Transverse colon (tissue), 4 donors: Measurements from ENCODE around the gene CNTFR. TPM values are rescaled to one million over a fixed set of nuclear protein-coding genes. Genes with fewer than 3 reads are reported as not detected.
A peak's percentile ranks its signal among the peaks of the same experiment; 100 is the strongest.

Experiments
- DNase-seq: peaks from one replicate; pipeline ENCODE4 v3.0.0-alpha.2; 2019
- H3K27ac ChIP-seq, 4 donors: fragments of 200-600 bp; sonication (generic); 2 replicates each; pipeline ENCODE4 v1.5.1; 2016 to 2018; ENCODE audit warnings: inconsistent platforms in 4 of 4
- H3K27me3 ChIP-seq: fragments of 200-600 bp; sonication (generic); 2 replicates; pipeline ENCODE4 v1.5.1; 2017; ENCODE audit warnings: inconsistent platforms
- H3K36me3 ChIP-seq, 4 donors: fragments of 200-600 bp; sonication (generic); 2 replicates each; pipeline ENCODE4 v1.5.1; 2017 to 2019; ENCODE audit warnings: inconsistent platforms in 4 of 4
- H3K4me1 ChIP-seq, 4 donors: fragments of 200-600 bp; sonication (generic); 2 replicates each; pipeline ENCODE4 v1.5.1; 2017 to 2020; ENCODE audit warnings: inconsistent platforms in 4 of 4
- H3K4me3 ChIP-seq, 4 donors: fragments of 200-600 bp; sonication (generic); 1 replicate in 1 of 4; 2 replicates in 3 of 4; pipeline versions ENCODE4 v1.5.1 to v1.6.1; 2017 to 2019; ENCODE audit warnings: inconsistent platforms in 4 of 4
- H3K9me3 ChIP-seq, 2 donors: fragments of 200-600 bp; sonication (generic); 2 replicates each; pipeline ENCODE4 v1.5.1; 2017 to 2019; ENCODE audit warnings: inconsistent platforms in 2 of 2
- CTCF ChIP-seq, 5 experiments: fragments of 200-600 bp in 3 of 5; fragments of 450-650 bp in 2 of 5; sonication (generic) in 3 of 5; IDR thresholded peaks; 1 replicate in 2 of 5; 2 replicates in 3 of 5; pipeline ENCODE4 v1.5.1; 2016 to 2017; ENCODE audit warnings: antibody characterized with exemption in 5 of 5, inconsistent platforms in 3 of 5, mild to moderate bottlenecking in 2 of 5, moderate library complexity in 1 of 5
- EP300 ChIP-seq: sonication (generic); formaldehyde crosslinking; IDR thresholded peaks from one replicate; pipeline ENCODE4 v1.6.1; 2017; ENCODE audit warnings: antibody characterized with exemption, low read depth
- POLR2A ChIP-seq: fragments of 450-650 bp; IDR thresholded peaks from one replicate; pipeline ENCODE4 v1.6.1; 2016; ENCODE audit warnings: antibody characterized with exemption, mild to moderate bottlenecking, moderate library complexity
- POLR2AphosphoS5 ChIP-seq, 3 donors: sonication (generic); formaldehyde crosslinking; IDR thresholded peaks; one replicate each; pipeline ENCODE4 v1.6.1; 2016; ENCODE audit warnings: antibody characterized with exemption in 3 of 3
- WGBS, 2 donors: methylation state at CpG; one replicate each; pipeline ENCODE4 v1.1.5; 2018; ENCODE audit warnings: low coverage in 1 of 2; 5-methylcytosine and 5-hydroxymethylcytosine counted together
- in situ Hi-C, 4 donors: fragments of 200-750 bp; cut with MboI; loops; one replicate each; pipeline versions ENCODE4 v1.15.0 to v1.15.1; 2017; ENCODE audit warnings: low sequenced_read_pairs in 3 of 4, low pct_ligation_motif_present in 1 of 4, low pct_unique_long_range_greater_than_20kb in 1 of 4
- intact Hi-C: fragments of 100-400 bp; cut with DNase I; formaldehyde crosslinking; loops from one replicate; pipeline ENCODE4 v1.15.1; 2023; ENCODE audit warnings: low total_unique reads
- total RNA-seq, 4 donors: library from RNA; depleted of rRNA; stranded (reverse); fragments of >200 nt; gene quantifications; one replicate each; pipeline ENCODE4 v1.1.0, GENCODE V29; 2016

CNTFR gene
- total RNA-seq, 4 donors from 2014 or later: 5.2 to 59.1 (median 6.8) TPM

- Histone ChIP-seq H3K4me1 (peaks cover 0 to 41% (median 10%) of the 10 kb centered on the region in 4 donors), H3K4me3 (no peak overlapping the region), H3K27ac (no peak overlapping the region), H3K36me3 (no peaks in the 10 kb centered on the region), H3K9me3 (no peaks in the 10 kb centered on the region), H3K27me3 (peaks cover 43% of the 10 kb centered on the region)
- in situ Hi-C loops: no loop called here
- no peak for TF ChIP-seq CTCF (IDR thresholded peaks at IDR 0.05)
- TF ChIP-seq POLR2A: no peak
- no peak for TF ChIP-seq POLR2AphosphoS5 (IDR thresholded peaks at IDR 0.05)
- no peak for TF ChIP-seq EP300
- no peak for DNase-seq
- WGBS, 2 donors: 46 to 67% methylated on average over 3 to 14 of the region's 14 CpGs
- intact Hi-C loops: no loop called here
Measured at GRCh38 chr9:34576597-34577399, 12.7 kb downstream of the CNTFR start.

DNA sequence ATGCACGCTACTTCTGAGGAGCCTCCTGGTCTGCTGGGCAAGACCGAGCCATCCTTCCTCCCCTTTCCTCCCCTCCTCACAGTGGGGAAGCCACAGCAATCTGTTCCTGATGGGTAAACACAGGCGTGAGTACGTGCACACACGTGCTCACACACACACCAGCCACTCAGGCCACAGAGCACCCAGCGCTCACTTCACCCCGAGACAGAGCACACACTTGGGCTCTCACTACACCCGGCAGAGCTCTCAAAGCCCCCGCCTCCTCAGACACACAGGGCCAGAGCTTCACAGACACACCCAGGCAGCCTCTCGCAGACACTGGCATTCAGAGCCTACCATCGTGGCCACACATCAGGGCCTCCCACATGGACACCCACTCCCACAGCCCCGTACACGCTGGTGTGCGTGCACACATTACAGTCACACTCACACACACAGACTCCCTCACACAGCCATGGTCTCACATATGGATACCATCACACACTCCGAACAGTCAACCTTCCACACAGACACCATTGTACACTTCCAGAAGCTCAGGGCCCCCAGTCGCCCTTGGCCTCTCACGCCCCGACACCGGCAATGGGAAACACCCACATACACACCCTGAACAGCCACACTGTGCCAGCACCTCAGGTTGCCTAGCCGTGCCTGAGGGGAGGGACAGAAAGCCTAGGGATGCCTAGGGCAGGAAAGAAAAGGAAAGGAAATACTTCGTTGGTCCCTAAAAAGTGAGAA lies 13.5 kb downstream of the CNTFR start:
- in situ Hi-C loops: no loop called here
- peaks cover 43% of the 10 kb centered on the region for H3K27me3 ChIP-seq
- intact Hi-C loops: no loop called here
- no peak for TF ChIP-seq POLR2AphosphoS5 (IDR thresholded peaks at IDR 0.05)
- TF ChIP-seq EP300: no peak
- no peak for TF ChIP-seq POLR2A
- no peak for TF ChIP-seq CTCF (IDR thresholded peaks at IDR 0.05)
- H3K27ac ChIP-seq: no peak overlapping the region
- H3K4me3 ChIP-seq: no peak overlapping the region
- peak; percentile 54 for DNase-seq
- peaks cover 0 to 49% (median 18%) of the 10 kb centered on the region in 4 donors for H3K4me1 ChIP-seq
- no peaks in the 10 kb centered on the region for H3K9me3 ChIP-seq
- 58 to 59% methylated on average over 2 to 19 of the region's 21 CpGs for WGBS, 2 donors
- H3K36me3 ChIP-seq: no peaks in the 10 kb centered on the region

- Histone ChIP-seq H3K27ac (no peak overlapping the region), H3K36me3 (no peaks in the 10 kb centered on the region), H3K27me3 (peaks cover 36% of the 10 kb centered on the region), H3K9me3 (no peaks in the 10 kb centered on the region), H3K4me3 (no peak overlapping the region), H3K4me1 (peaks cover 0 to 57% (median 22%) of the 10 kb centered on the region in 4 donors)
- DNase-seq: no peak
- in situ Hi-C loops (no loop called here), intact Hi-C loops (no loop called here)
- 51 to 63% methylated on average over 5 to 8 of the region's 8 CpGs for WGBS, 2 donors
- TF ChIP-seq EP300 (no peak), CTCF (IDR thresholded peaks at IDR 0.05) (no peak), POLR2A (no peak), POLR2AphosphoS5 (IDR thresholded peaks at IDR 0.05) (no peak)
Measured at GRCh38 chr9:34575241-34575640, 14.3 kb downstream of the CNTFR start.

GRCh38 chr9:34574571-34574970 lies 15.0 kb downstream of the CNTFR start:
- H3K27me3 ChIP-seq: peaks cover 29% of the 10 kb centered on the region
- H3K4me1 ChIP-seq: peaks cover 0 to 61% (median 23%) of the 10 kb centered on the region in 4 donors
- DNase-seq: no peak
- H3K36me3 ChIP-seq: no peaks in the 10 kb centered on the region
- TF ChIP-seq POLR2A (no peak), EP300 (no peak), CTCF (IDR thresholded peaks at IDR 0.05) (no peak), POLR2AphosphoS5 (IDR thresholded peaks at IDR 0.05) (no peak)
- in situ Hi-C loops: no loop called here
- no peaks in the 10 kb centered on the region for H3K9me3 ChIP-seq
- intact Hi-C loops: no loop called here
- no peak overlapping the region for H3K27ac ChIP-seq
- WGBS, 2 donors: 89% methylated on average over 12 of the region's 12 CpGs; no CpG with 5 or more reads in 1 of the 2 donors
- no peak overlapping the region for H3K4me3 ChIP-seq
